WTC11 (cell line): ENCODE results near the gene TP63. TPM values are rescaled to one million over a fixed set of nuclear protein-coding genes. Genes with fewer than 3 reads are reported as not detected.

Experiments used
- ATAC-seq: fragments of 200-7000 bp; cut with Tn5 transposase; 2 replicates; pipeline ENCODE4 v1.10.0; 2021; ENCODE audit warnings: mild to moderate bottlenecking, moderate library complexity
- CTCF ChIA-PET: fragments of 300-600 bp; sonication (Branson Sonifier 250); formaldehyde crosslinking; loops from one replicate; lab custom pipeline; 2021; ENCODE audit warnings: antibody characterized with exemption; lab: Charles Lee
- POLR2A ChIA-PET: fragments of 350-600 bp; sonication (Branson Sonifier 250); formaldehyde crosslinking; loops from one replicate; lab custom pipeline; 2021; ENCODE audit warnings: antibody characterized with exemption; lab: Charles Lee
- DNase-seq: peaks from one replicate; pipeline ENCODE4 v3.0.0; 2021; ENCODE audit warnings: low spot score
- H3K27ac Mint-ChIP-seq: 2 replicates; pipeline ENCODE4 v1.8.0; 2021; ENCODE audit warnings: mixed read lengths
- H3K27me3 Mint-ChIP-seq: 2 replicates; pipeline ENCODE4 v1.8.0; 2021; ENCODE audit warnings: low read depth, mild to moderate bottlenecking, moderate library complexity, mixed read lengths
- H3K36me3 Mint-ChIP-seq: 2 replicates; pipeline ENCODE4 v1.8.0; 2021; ENCODE audit warnings: mixed read lengths
- H3K4me1 Mint-ChIP-seq: 2 replicates; pipeline ENCODE4 v1.8.0; 2022; ENCODE audit warnings: mixed read lengths
- H3K4me3 Mint-ChIP-seq: 2 replicates; pipeline ENCODE4 v1.8.0; 2021; ENCODE audit warnings: mild to moderate bottlenecking, moderate library complexity, mixed read lengths
- H3K9me3 Mint-ChIP-seq: 2 replicates; pipeline ENCODE4 v1.8.0; 2021; ENCODE audit warnings: mixed read lengths
- ETV6 ChIP-seq: sonication (generic); formaldehyde crosslinking; IDR thresholded peaks from 2 replicates; pipeline ENCODE4 v1.8.1; 2022; ENCODE audit warnings: mild to moderate bottlenecking, missing genetic modification reagents
- FOXK1 ChIP-seq: sonication (generic); formaldehyde crosslinking; IDR thresholded peaks from 2 replicates; pipeline ENCODE4 v1.8.0; 2022; ENCODE audit warnings: mild to moderate bottlenecking, moderate library complexity, missing genetic modification reagents
- GABPB1 ChIP-seq: sonication (generic); formaldehyde crosslinking; IDR thresholded peaks from 2 replicates; pipeline ENCODE4 v1.8.1; 2023; ENCODE audit warnings: mild to moderate bottlenecking, missing genetic modification reagents
- GRHL2 ChIP-seq: fragments of 250-450 bp; sonication (Bioruptor Pico); IDR thresholded peaks from 2 replicates; pipeline ENCODE4 v1.8.0; 2022; ENCODE audit warnings: mild to moderate bottlenecking, moderate library complexity; ENCODE audit not compliant: insufficient replicate concordance, severe bottlenecking
- GTF2I ChIP-seq: fragments of 250-450 bp; sonication (Bioruptor Pico); conservative IDR thresholded peaks from 2 replicates; pipeline ENCODE4 v1.4.0; 2021; ENCODE audit warnings: mild to moderate bottlenecking
- MLX ChIP-seq: sonication (generic); formaldehyde crosslinking; IDR thresholded peaks from 2 replicates; pipeline ENCODE4 v1.8.1; 2023; ENCODE audit warnings: mild to moderate bottlenecking, missing genetic modification reagents, moderate library complexity
- MXD4 ChIP-seq: fragments of 250-450 bp; sonication (Bioruptor Pico); IDR thresholded peaks from 2 replicates; pipeline ENCODE4 v1.8.0; 2021; ENCODE audit warnings: mild to moderate bottlenecking, moderate library complexity, borderline replicate concordance
- NR2C2 ChIP-seq: sonication (generic); formaldehyde crosslinking; IDR thresholded peaks from 2 replicates; pipeline ENCODE4 v1.8.0; 2022; ENCODE audit warnings: mild to moderate bottlenecking, missing genetic modification reagents
- NR3C1 ChIP-seq: sonication (generic); formaldehyde crosslinking; conservative IDR thresholded peaks from 2 replicates; pipeline ENCODE4 v1.8.1; 2023; ENCODE audit warnings: low read depth, mild to moderate bottlenecking, missing genetic modification reagents
- PREB ChIP-seq: sonication (generic); formaldehyde crosslinking; IDR thresholded peaks from 2 replicates; pipeline ENCODE4 v1.8.1; 2022; ENCODE audit warnings: mild to moderate bottlenecking, missing genetic modification reagents, moderate library complexity, borderline replicate concordance
- ZNF138 ChIP-seq: sonication (generic); formaldehyde crosslinking; conservative IDR thresholded peaks from 2 replicates; pipeline ENCODE4 v1.8.1; 2022; ENCODE audit warnings: mild to moderate bottlenecking, moderate library complexity, missing genetic modification reagents
- ZNF263 ChIP-seq: sonication (generic); formaldehyde crosslinking; IDR thresholded peaks from 2 replicates; pipeline ENCODE4 v1.8.1; 2022; ENCODE audit warnings: low read depth, mild to moderate bottlenecking, moderate library complexity, missing genetic modification reagents
- ZNF416 ChIP-seq: fragments of 250-450 bp; sonication (Bioruptor Pico); IDR thresholded peaks from 2 replicates; pipeline ENCODE4 v1.9.0; 2021; ENCODE audit warnings: mild to moderate bottlenecking, inconsistent platforms
- ZNF671 ChIP-seq: fragments of 250-450 bp; sonication (Bioruptor Pico); IDR thresholded peaks from 2 replicates; pipeline ENCODE4 v1.8.0; 2021; ENCODE audit warnings: mild to moderate bottlenecking
- total RNA-seq: library from RNA; stranded (reverse); gene quantifications from 3 replicates; pipeline ENCODE4 v1.2.3, GENCODE V29; 2021
- TF ChIP-seq, protein P1 (sequence below): sonication (generic); formaldehyde crosslinking; IDR thresholded peaks from 2 replicates; pipeline ENCODE4 v1.8.0; 2022; ENCODE audit warnings: mild to moderate bottlenecking, missing genetic modification reagents
- TF ChIP-seq, protein P2 (sequence below): sonication (generic); formaldehyde crosslinking; IDR thresholded peaks from 2 replicates; pipeline ENCODE4 v1.8.0; 2023; ENCODE audit warnings: mild to moderate bottlenecking, missing genetic modification reagents
- TF ChIP-seq, protein P3 (sequence below): fragments of 250-450 bp; sonication (Bioruptor Pico); IDR thresholded peaks from 2 replicates; pipeline ENCODE4 v1.9.0; 2021; ENCODE audit warnings: moderate library complexity, mild to moderate bottlenecking, inconsistent platforms, borderline replicate concordance
- TF ChIP-seq, protein P4 (sequence below): sonication (generic); formaldehyde crosslinking; IDR thresholded peaks from 2 replicates; pipeline ENCODE4 v1.8.1; 2023; ENCODE audit warnings: mild to moderate bottlenecking, moderate library complexity, missing genetic modification reagents
- TF ChIP-seq, protein P5 (sequence below): fragments of 250-450 bp; sonication (Bioruptor Pico); IDR thresholded peaks from 2 replicates; pipeline ENCODE4 v1.9.0; 2021; ENCODE audit warnings: mild to moderate bottlenecking

TP63 gene
- total RNA-seq, 1 experiment from 2014 or later = 0.09 TPM

GRCh38 chr3:189794518-189794917, 163.3 kb downstream of the TP63 start (continued):
- TF ChIP-seq NR3C1 (CRISPR knock-in tag) (no peak), FOXK1 (CRISPR knock-in tag) (no peak)
- TF ChIP-seq, protein P1, sequence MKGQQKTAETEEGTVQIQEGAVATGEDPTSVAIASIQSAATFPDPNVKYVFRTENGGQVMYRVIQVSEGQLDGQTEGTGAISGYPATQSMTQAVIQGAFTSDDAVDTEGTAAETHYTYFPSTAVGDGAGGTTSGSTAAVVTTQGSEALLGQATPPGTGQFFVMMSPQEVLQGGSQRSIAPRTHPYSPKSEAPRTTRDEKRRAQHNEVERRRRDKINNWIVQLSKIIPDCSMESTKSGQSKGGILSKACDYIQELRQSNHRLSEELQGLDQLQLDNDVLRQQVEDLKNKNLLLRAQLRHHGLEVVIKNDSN (CRISPR knock-in tag) = no peak

DNA sequence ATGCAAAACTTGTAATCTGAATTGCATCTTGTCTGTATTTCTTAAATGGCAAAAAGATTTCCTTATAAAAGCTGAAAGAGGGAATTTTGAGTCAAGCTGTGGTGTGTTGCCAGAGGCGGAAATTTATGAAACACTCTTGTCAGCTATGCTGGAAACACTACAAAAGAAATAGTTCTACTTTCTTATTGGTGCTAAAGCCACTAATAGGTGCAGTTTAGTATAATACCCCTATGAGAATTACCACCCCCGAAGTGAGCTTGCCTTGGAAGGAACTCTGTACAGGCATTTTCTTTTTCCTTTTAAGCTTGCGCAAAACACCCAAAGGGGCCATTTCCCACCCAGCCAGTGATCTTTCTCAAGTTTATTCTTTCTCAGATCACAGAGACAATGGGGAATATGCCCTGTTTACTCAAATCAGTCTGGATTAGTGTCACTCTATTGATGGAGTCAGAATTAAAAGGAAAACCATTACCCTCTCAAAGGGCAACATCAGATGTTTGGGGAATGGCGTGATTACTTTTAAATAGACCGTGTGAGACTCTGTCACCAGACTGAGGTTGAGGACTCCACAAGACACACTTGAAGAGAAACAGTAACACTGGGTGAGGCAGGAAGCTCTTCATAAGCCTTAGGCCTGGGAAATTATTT, 166.0 kb downstream of the TP63 start:
- no peak for TF ChIP-seq ZNF671 (CRISPR knock-in tag)
- no peak for TF ChIP-seq PREB (CRISPR knock-in tag)
- TF ChIP-seq GTF2I = no peak
- TF ChIP-seq MXD4 (CRISPR knock-in tag) = no peak
- no peak for TF ChIP-seq ZNF138 (CRISPR knock-in tag)
- TF ChIP-seq, protein P2, sequence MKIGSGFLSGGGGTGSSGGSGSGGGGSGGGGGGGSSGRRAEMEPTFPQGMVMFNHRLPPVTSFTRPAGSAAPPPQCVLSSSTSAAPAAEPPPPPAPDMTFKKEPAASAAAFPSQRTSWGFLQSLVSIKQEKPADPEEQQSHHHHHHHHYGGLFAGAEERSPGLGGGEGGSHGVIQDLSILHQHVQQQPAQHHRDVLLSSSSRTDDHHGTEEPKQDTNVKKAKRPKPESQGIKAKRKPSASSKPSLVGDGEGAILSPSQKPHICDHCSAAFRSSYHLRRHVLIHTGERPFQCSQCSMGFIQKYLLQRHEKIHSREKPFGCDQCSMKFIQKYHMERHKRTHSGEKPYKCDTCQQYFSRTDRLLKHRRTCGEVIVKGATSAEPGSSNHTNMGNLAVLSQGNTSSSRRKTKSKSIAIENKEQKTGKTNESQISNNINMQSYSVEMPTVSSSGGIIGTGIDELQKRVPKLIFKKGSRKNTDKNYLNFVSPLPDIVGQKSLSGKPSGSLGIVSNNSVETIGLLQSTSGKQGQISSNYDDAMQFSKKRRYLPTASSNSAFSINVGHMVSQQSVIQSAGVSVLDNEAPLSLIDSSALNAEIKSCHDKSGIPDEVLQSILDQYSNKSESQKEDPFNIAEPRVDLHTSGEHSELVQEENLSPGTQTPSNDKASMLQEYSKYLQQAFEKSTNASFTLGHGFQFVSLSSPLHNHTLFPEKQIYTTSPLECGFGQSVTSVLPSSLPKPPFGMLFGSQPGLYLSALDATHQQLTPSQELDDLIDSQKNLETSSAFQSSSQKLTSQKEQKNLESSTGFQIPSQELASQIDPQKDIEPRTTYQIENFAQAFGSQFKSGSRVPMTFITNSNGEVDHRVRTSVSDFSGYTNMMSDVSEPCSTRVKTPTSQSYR (CRISPR knock-in tag) = no peak
- ChIA-PET POLR2A (no interaction called here), CTCF (interaction anchor here (1.3 kb wide), 1 partner anchor 10 kb away, joined by 3 read pairs; no protein-coding TSS in a partner anchor)
- Mint-ChIP-seq H3K9me3 (no peaks in the 10 kb centered on the region), H3K4me3 (no peak overlapping the region), H3K27me3 (peaks cover 61% of the 10 kb centered on the region), H3K36me3 (no peaks in the 10 kb centered on the region), H3K4me1 (peaks cover 17% of the 10 kb centered on the region), H3K27ac (no peak overlapping the region)
- DNase-seq = no peak
- ATAC-seq = no peak

DNA sequence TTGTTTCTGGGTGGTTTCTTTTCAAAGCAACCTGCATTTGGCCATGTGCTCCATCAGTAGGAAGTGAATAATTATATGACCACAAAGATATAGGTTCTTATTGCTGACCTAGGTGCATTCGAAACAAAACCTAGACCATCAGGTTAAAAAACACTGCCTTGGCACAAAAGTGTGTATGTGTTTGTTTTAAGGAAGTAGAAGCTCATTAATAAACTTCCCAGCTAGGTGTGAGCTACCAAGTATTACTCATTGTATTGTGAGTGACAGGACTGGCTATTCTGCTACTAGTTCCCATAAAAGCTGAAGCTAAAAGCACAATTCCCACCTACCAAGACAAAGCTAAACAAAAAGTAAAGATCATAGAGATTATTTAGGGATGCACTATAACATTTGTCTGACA, 168.2 kb downstream of the TP63 start:
- Mint-ChIP-seq H3K4me3 (no peak overlapping the region), H3K9me3 (no peaks in the 10 kb centered on the region), H3K27ac (no peak overlapping the region), H3K36me3 (no peaks in the 10 kb centered on the region), H3K27me3 (peaks cover 80% of the 10 kb centered on the region), H3K4me1 (peaks cover 6% of the 10 kb centered on the region; the same call in 1 of the 2 replicates)
- ChIA-PET POLR2A (no interaction called here), CTCF (interaction anchor here (1.5 kb wide), 1 partner anchor 13 kb away, joined by 7 read pairs; no protein-coding TSS in a partner anchor)
- TF ChIP-seq ETV6 (CRISPR knock-in tag) = no peak
- no peak for TF ChIP-seq ZNF263 (CRISPR knock-in tag)
- TF ChIP-seq MLX (CRISPR knock-in tag) = no peak
- TF ChIP-seq ZNF416 (CRISPR knock-in tag) = no peak
- TF ChIP-seq, protein P1 (CRISPR knock-in tag) = no peak
- TF ChIP-seq GABPB1 (CRISPR knock-in tag) = no peak
- no peak for TF ChIP-seq NR2C2 (CRISPR knock-in tag)
- TF ChIP-seq ZNF138 (CRISPR knock-in tag) = no peak
- TF ChIP-seq ZNF671 (CRISPR knock-in tag) = no peak
- TF ChIP-seq, protein P3, sequence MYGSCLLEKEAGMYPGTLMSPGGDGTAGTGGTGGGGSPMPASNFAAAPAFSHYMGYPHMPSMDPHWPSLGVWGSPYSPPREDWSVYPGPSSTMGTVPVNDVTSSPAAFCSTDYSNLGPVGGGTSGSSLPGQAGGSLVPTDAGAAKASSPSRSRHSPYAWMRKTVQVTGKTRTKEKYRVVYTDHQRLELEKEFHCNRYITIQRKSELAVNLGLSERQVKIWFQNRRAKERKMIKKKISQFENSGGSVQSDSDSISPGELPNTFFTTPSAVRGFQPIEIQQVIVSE (CRISPR knock-in tag) = no peak
- TF ChIP-seq, protein P4, sequence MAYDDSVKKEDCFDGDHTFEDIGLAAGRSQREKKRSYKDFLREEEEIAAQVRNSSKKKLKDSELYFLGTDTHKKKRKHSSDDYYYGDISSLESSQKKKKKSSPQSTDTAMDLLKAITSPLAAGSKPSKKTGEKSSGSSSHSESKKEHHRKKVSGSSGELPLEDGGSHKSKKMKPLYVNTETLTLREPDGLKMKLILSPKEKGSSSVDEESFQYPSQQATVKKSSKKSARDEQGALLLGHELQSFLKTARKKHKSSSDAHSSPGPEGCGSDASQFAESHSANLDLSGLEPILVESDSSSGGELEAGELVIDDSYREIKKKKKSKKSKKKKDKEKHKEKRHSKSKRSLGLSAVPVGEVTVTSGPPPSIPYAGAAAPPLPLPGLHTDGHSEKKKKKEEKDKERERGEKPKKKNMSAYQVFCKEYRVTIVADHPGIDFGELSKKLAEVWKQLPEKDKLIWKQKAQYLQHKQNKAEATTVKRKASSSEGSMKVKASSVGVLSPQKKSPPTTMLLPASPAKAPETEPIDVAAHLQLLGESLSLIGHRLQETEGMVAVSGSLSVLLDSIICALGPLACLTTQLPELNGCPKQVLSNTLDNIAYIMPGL (CRISPR knock-in tag) = no peak
- no peak for TF ChIP-seq GRHL2 (CRISPR knock-in tag)
- TF ChIP-seq, protein P5, sequence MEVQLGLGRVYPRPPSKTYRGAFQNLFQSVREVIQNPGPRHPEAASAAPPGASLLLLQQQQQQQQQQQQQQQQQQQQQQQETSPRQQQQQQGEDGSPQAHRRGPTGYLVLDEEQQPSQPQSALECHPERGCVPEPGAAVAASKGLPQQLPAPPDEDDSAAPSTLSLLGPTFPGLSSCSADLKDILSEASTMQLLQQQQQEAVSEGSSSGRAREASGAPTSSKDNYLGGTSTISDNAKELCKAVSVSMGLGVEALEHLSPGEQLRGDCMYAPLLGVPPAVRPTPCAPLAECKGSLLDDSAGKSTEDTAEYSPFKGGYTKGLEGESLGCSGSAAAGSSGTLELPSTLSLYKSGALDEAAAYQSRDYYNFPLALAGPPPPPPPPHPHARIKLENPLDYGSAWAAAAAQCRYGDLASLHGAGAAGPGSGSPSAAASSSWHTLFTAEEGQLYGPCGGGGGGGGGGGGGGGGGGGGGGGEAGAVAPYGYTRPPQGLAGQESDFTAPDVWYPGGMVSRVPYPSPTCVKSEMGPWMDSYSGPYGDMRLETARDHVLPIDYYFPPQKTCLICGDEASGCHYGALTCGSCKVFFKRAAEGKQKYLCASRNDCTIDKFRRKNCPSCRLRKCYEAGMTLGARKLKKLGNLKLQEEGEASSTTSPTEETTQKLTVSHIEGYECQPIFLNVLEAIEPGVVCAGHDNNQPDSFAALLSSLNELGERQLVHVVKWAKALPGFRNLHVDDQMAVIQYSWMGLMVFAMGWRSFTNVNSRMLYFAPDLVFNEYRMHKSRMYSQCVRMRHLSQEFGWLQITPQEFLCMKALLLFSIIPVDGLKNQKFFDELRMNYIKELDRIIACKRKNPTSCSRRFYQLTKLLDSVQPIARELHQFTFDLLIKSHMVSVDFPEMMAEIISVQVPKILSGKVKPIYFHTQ = no peak
- DNase-seq (no peak), ATAC-seq (no peak)
